Stimulated activated CD4-positive, alpha-beta T cell treated with anti-CD3 and anti-CD28 coated beads, Interleukin-4, amount 100 ng/mL, for 1 hour (primary cell): ENCODE data around the gene ART3.

Experiments
- DNase-seq: peaks from one replicate; pipeline ENCODE4 v3.0.0-alpha.2; 2020

The ART3 gene

DNA sequence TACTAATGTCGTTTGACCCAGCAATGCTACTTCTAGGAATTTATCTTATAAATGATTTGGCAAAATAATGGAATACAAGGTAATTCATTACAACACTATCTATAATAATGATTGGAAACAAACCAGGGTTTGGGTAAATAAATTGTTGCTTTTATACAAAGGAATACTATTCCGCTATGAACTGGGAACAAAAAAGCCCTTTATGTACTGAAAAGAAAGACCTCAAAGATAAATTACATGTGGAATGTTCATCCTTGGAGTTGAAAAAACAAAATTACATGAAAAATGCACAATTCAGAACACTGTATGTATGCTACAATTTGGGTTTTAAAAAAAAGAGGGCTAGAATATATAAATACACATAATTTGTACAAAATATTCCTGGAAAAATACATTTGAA is 78.8 kb downstream of the ART3 start:
- DNase-seq: no peak

DNA sequence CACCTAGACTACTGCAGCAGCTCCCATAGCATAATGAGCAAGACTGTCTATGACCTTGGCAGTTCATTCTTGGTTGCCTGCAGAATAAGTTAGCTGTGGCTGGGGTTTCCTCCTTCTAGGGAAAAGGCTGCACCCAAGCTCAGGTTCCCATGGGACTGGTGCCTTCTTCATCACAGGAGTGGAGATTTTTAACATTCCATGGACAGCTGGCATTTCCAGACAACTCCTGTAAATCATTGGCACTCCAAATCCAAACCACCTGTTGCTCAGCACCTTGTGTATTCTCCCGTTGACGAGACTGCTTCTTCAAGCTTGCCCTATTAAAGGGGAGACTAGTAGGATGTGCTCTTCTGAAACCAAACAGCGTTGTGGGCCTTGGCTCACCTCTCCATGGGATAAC is 81.5 kb downstream of the ART3 start:
- no peak for DNase-seq

DNA sequence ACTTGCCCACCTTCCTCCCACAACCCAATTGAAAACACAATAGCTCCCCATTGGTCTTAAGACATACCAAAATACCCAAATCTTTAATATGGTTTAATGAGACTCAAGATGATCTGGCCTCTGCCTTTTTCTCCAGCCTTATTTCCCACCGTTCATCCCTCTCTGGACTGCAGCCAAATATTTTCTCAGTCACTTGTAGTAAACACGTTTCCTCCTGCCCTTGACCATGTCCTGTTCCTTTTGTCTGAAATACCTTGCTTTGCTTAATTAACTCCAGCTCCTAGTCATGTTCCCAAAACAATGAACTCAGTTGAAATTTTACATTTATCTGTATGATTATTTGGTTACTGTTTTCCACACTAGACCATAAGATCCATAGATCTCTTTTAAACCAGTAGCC is 82.1 kb downstream of the ART3 start:
- DNase-seq: no peak

DNA sequence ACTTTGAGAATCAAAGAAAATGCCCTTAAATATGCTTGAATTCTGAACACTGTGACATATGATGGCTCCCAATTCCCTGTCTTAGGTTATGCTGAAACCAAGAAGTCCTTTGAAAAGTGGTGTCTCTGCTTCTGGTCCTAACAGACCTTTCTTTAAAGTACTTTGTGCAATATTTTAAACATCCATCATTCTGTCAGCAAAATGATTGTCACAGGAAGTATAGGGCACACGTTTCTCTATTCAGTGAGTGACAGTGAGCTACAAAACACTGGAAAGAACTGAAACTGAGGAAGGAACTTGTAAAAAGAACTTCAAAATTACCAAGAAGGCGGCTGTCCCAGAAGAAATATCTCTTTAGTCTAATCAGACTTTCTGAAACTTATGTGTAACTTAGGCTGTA is 85.8 kb downstream of the ART3 start:
- DNase-seq: no peak
